ENCODE results near the gene MCF2L2. TPM values are rescaled to one million over a fixed set of nuclear protein-coding genes. Genes with fewer than 3 reads are reported as not detected.
"Not testable (repeated sequence)": the region's sequence is repeated elsewhere in the genome, so short reads cannot be mapped to it uniquely, and the experiment has no call there.

The MCF2L2 gene
- total RNA-seq, 1 donor from 2014 or later, result 0.89 TPM

DNA sequence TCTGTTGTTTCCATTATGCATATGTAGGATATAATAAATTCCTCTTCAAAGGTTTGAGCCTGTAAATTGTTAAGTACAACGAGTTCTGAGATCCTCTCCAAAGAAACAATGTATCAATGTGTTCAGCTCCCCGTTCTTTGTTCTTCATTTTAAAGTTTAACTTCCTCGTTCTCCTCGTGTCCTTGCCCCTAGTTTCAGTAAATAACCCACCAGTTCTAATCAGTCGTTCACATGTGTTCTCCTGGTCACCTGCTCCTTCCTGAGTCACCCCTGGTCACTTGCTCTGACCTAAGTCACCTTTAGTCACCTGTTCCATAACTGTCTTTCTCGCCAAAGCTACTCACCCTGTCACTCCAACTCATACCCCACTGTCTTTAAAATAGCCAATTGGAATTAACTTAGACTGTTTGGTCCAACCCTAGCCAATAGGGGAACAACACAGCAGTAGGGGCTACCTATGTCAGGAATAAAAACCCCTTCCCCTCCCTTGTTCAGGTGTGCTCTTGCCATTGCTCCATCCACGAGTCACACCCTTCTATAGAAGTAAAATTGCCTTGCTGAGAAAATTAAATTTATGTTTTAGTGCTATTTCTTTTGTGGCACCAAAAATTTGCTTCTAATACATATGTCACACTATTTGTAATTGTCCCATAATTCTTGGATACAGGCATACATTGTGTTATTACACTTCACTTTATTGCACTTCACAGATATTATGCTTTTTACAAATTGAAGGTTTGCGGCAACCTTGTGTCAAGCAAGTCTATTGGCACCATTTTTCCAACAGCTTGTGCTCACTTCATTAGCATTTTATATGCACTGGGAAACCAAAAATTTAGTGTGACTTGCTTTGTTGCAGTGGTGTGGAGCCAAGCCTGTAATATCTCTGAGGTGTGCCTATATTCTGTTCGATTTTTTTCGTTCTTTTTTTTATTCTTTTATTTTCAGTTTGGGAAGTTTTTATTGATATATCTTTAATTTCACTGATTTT is 15.3 kb upstream of the MCF2L2 start:
- no peak for DNase-seq

- DNase-seq, result no peak
These were observed 14.6 kb upstream of the MCF2L2 start for GRCh38 chr3:183442994-183443393.

DNA sequence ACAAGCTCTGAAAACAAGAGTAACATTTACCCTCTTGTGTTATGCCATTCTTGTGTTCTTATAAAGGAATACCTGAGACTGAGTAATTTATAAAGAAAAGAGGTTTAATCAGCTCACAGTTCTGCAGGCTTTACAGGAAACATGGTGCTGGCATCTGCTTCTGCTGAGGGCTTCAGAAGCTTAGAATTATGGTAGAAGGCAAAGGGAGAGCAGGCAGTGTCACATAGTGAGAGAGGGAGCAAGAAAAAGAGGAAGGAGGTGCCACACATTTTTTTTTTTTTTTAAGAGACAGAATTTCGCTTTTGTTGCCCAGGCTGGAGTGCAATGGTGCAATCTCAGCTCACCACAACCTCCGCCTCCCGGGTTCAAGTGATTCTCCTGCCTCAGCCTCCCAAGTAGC is 12.1 kb upstream of the MCF2L2 start:
- DNase-seq, result not testable (repeated sequence)

GRCh38 chr3:183439515-183439914 is 11.1 kb upstream of the MCF2L2 start:
- no peak for DNase-seq

DNA sequence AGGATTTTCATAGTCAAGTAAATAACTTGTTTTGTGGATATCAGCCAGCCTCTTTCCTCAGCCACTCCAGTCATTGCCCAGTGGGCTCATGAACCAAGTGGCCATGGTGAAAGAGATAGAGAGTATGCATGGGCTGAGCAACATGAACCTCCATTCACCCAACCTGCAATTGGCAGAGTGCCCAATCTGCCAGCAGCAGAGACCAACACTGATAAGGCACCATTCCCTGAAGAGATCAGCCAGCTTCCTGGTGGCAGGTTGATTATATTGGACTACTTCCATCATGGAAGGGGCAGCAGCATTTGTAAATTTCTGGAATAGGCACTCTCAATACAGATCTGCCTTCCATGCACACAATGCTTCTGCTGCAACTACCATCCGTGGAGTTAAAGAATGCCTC is 10.3 kb upstream of the MCF2L2 start:
- no peak for DNase-seq

- no peak for DNase-seq
These were observed 9.5 kb upstream of the MCF2L2 start for GRCh38 chr3:183437666-183438564.

- DNase-seq, result no peak
These were observed 8.6 kb upstream of the MCF2L2 start for GRCh38 chr3:183437061-183437460.

DNA sequence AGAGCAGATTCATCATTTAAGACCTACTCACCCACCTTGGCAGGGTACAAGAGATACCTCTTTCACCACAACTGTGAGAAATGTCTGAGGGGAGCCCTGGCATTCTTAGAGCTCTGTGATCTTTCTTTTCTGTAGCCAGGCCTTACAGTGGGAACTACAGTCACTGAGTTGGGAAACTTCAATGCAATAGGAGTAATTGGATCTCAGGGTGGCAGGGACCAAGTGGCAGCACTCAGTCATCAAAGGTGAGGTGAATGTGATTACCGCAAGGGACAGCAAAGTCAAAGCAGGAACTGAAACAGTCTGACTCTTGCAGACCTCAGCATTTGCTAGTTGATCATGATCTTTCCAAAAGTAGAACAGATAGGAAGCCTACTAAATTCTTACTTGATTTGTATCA is 7.2 kb upstream of the MCF2L2 start:
- no peak for DNase-seq

DNA sequence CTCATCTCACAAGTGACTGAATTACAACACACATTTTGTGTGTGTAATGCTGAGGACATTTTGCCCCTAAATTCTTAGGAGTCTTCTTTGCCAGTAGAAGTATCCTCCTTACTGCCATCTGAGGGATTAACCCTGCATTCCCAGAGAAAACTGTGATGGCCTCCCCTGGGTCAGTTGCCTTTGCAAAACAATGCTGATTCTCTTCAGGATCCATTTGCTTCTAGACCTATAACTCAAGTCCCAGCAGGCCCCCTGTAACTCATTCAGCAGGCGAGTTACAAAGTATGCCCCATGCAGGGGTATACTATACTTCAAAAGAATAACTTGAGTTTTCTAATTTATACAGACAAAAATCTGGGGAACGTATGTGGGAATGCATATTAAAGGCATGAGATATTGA is 6.6 kb upstream of the MCF2L2 start:
- DNase-seq, result no peak

DNA sequence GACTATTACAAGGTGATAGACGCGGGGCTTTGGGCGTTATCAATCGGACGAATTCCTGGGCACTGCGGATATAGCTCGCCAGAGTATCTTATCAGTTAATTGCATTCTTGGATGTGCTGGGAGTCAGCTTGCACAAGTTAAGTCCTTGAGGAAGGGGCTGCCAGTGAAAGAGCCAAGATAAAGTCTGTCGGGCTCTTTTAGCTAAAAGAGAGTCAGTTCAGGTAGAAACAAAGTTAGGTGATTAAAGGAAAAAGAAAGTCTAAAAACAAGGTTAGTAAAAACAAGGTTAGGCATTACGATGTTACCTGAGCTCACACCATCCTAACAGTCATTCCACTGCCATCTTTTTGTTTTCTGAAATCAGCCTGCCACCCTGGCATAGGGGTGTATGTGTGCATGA is 6.1 kb upstream of the MCF2L2 start:
- DNase-seq, result no peak

DNA sequence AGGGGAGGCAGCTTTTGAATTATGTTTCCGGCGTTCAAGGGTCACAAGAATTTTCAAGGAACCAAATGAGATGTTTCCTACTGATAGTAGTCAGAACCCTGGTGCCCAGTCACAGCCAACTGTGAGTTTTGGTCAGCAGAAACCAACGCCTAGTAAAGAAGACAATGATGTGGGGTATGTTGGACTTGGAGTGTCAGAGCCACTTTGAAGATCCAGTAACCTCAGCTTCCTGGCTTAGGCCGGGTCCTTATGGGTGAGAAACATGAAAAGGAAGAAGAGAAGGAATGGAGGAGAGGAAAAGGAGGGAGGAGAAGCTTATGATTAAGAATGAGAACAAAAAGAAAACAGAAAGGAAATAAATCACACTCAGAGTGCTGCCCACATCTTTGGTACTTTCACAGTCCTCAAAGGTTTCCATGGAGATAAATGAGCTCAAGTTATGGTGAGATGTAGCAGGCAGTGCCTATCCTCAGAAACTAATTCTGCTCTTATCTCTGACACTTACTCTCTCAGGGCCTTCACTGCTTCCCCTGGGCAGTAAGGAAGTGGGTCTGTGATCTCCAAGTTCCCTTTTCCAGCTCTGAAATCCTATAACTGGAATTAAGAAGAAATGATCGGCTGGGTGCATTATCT is 2.0 kb upstream of the MCF2L2 start:
- no peak for DNase-seq

DNA sequence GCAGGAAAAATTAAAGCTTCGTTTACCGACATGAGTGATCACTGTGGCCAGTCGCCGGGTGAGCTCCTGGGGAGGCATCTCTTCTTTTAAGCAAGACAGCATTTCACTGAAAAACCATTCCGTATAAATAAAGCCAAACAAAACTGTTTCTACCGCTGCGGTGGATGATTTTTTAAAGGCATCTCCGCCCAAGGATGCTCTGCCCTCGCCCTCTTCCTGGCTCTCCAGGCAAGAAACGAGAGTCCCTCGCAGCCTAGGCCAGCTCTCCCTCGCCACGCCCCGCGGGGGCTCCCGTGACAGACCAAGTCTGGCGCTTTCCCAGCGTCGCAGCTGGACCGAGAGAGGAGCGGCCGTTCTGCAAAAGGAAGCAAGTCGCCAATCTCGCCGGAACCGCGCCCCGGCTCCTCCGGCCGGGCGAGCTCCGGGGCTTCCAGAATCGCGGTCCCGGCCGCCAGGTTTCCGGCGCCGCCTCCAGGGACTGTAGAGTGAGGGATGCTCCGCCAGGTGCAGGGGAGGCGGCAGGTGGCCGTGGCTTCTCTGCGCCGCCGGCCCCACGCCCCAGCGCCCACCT is 458 bp downstream of the MCF2L2 start:
- no peak for DNase-seq

DNA sequence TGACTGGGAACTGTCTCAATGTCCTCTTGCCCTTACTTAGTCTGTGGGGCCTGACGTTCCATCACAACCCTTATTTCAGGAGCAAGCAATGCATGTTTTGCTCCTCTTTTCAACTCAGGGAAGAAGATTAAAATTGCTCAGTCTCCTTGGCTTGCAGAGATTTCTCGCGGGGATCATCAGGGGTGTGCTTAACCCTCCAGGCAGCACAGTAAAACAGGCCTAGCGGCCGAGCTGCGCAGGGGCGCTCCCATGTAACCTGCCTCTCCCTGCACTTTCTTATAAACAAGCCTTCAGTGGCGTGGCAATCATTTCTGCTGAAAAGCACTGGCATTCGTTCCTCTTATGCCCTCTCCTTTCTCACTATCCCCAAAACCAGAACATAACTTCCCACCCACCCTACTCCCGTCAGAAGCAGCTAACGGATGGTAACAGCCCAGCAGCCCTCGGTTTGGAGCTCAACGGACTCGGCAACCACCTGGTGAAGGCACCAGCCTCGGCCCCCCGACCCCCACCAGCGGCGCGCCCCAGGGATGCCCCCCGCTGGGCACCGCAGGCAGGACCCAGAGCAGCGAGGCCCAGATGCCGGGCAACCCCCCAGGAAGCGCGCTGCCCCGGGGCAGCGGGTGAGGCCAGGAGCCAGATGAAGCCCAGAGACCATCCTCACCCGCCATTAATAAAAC is 1.1 kb downstream of the MCF2L2 start:
- no peak for DNase-seq

DNA sequence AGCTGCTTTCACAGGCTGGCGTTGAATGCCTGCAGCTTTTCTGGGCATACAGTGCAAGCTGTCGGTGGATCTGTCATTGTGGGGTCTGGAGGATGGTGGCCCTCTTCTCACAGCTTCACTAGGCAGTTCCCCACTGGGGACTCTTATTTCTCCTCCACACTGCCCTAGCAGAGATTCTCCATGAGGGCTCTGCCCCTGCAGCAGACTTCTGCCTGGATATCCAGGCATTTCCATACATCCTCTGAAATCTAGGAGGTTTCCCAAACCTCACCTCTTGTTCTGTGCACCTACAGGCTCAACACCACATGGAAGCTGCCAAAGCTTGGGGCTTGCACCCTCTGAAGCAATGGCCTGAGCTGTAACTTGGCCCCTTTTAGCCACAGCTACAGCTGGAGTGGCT is 9.6 kb downstream of the MCF2L2 start:
- not testable (repeated sequence) for DNase-seq

DNA sequence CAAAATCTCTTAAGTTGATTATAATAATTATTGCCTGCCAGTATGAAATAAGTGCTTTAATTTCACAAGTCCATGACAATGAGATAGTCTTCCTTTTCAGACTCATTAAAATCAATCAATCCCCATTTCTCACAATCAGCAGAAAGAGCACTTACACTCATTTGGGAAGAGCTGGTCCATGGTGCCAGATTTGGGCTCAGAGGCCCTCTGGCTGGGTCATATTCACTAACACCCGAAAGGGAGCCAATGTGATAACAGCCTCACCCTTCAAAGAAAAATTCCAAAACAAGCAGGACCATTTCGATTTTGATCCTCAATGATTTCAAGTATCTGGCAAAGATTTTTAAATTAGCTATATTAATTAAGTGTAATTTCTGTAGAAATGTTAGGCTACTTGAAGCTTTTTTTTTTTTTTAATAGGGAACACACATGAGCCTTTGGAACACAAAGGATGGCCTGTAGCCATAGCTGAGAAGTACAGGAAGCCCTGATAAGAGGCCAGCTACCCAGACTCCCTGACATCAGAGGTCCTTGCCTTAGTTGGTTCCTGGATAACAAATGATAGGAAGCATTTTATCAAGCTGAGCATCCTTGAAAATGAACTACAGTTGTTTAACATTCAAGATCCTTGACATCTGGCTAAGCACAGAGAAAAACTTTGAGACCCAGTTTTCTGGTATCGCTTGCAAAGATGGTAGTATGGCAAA is 17.1 kb downstream of the MCF2L2 start:
- DNase-seq, result no peak

DNA sequence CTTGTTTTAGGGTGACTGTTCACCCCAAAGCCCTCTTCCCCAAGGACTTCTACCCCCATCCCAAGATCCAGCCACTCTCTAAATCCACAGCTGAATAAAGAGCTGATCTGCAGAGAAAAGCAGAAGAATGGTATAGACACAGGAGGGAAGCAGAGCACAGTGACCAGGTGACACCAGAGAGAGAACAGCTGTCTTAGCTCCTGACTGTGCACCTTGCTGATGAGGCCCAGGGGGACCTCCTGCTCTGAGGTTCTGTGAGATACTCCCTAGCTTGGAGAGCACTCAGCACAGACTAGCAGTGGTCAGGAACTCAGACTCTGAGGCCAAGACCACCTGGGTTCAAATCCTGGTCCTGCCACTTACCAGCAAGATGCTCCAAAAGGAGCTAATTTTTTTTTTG is 17.7 kb downstream of the MCF2L2 start:
- DNase-seq, result no peak

- DNase-seq, result no peak
These were observed 18.1 kb downstream of the MCF2L2 start for GRCh38 chr3:183410280-183410679.

DNA sequence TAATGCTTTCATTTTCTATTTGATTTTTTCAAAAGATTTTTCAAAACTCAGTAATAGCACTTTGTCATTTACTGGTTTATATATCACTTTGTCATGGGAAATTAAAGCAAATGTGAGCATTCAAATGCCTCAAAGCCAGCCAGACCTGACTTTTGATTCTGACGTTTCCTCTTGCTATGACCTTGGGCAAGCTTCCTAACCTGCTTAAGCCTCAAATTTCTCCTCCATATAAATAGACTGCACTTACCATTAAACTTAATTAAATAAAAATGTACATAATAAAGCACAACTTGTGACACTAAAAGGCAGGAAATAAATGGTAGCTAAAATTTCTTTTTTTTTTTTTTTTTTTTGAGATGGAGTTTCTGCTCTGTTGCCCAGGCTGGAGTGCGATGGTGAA is 19.2 kb downstream of the MCF2L2 start:
- DNase-seq, result no peak

- no peak for DNase-seq
These were observed 26.7 kb downstream of the MCF2L2 start for GRCh38 chr3:183401678-183402077.

GRCh38 chr3:183400352-183400751 is 28.1 kb downstream of the MCF2L2 start:
- DNase-seq, result no peak

Measured in skin of body (tissue), 2 donors.